Measurements from ENCODE around the gene SCIN.
"Not testable (repeated sequence)": the region's sequence is repeated elsewhere in the genome, so short reads cannot be mapped to it uniquely, and the experiment has no call there.

The SCIN gene

DNA sequence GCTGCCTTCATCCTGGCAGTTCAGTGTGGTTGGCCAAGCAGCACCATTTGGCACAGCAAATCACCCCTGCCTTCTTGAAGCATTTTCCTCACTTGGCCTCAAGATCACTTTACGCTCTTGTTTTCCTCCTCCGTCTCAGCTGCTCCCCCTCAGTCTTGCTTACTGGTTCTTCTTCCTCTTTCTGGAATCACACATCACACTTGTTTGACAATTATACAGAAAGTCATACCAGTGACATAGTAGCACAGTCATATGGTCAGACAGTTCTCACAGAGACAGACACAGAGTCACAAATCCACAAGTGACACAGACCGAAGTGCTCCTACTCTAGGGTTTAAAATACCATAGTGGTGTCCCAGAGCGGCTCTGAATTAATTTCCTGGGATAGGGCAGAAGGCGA lies 73.1 kb downstream of the SCIN start:
- in situ Hi-C loops (cut with MboI; ENCODE audit: low sequenced_read_pairs) = loop anchor here (25.0 kb wide), 1 partner anchor 619 kb away; no protein-coding TSS in a partner anchor

DNA sequence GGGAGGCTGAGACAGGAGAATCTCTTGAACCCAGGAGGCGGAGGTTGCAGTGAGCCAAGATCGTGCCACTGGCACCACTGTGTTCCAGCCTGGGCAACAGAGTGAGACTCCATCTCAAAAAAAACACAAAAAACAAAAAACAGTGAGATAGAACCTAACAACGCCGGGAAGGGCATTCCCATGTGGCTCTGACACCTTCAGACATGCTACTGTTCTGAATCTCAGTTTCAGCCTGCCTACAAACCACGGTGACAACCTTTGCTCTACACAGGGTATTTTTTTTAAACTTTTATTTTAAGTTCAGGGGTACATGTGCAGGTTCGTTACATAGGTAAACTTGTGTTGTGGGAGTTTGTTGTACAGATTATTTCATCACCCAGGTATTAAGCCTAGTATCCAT lies 74.7 kb downstream of the SCIN start:
- in situ Hi-C loops (cut with MboI; ENCODE audit: low sequenced_read_pairs) = loop anchor here (25.0 kb wide), 1 partner anchor 617 kb away; no protein-coding TSS in a partner anchor

DNA sequence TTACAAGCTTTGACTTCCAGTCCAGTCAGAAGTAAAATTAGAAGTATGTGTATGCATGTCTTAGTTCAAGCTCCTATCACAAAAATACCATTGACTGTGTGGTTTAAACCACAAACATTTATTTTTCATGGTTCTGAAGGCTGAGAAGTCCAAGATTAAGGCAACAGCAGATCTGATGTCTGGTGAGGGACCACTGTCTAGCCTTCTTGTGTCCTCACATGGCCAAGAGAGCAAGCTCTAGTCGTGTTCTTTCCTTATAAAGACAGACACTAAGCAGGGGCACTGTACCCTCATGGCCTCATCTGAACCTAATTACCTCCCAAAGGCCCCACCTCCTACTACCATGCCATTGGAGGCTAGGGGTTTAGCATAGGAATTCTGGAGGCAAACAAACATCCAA lies 75.6 kb downstream of the SCIN start:
- in situ Hi-C loops (cut with MboI; ENCODE audit: low sequenced_read_pairs) = loop anchor here (25.0 kb wide), 1 partner anchor 616 kb away; no protein-coding TSS in a partner anchor

DNA sequence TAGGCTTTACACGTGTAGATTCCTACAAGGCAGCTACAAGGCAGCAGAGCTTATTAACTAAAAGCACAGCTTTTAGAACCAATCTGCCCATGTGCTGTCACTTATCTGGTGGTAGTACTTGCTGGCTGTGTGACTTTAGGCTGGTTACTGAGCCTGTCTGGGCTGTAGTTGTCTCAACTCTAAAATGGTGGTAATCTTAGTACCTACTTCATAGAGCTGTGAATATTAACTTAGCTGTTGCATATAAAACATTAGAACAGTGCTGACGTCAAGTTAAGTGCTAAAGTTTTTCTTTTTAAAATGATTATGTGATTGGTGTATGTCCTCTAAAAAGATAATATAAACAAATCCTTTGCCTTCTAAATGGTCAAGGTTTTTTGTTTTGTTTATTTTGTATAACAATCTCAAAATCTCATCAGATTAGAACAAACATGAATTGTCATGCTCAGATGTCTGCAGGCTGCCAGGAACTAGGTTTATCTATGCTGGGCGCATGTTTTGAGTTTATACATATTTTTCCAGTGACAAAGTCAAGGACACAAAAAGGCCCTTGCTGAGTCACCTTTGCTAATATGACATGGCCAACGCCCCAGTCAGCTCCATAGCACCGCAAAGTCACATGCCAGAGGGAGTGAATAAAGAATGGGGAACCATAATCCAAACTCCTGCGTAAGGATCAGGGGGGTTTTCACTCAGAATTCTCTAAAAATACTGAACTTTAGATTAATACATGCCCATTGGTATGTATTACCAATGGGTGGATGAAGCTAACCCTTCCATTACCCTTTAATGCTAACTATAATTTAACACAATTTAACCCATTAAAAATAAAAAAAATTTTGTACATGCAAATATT lies 77.1 kb downstream of the SCIN start:
- in situ Hi-C loops (cut with MboI; ENCODE audit: low sequenced_read_pairs) = loop anchor here (25.0 kb wide), 1 partner anchor 615 kb away; no protein-coding TSS in a partner anchor

DNA sequence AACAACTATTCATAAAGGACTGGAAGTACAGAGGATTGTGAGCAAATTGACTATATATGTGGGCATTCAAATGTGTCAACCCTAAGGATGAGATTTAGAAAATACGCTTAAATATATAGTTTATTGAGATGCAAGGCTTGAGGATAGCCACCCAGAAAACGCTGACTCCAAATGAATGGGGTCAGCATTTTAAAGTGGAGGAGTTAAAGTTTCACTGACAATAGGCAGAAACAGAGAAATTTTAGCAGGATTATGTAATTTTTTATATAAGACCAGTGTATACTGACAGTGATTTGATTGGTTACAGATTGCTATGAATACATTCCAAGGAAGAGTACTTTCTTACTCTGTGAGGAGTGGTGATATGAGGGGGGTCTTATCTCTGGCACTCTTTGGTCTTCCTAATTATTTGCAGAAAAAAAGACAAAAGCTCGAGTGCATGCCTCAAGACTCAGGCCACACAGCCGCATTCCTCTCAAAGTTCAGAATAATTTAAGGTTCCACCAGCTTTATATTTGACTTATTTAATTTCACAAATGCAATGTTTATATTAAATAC lies 78.3 kb downstream of the SCIN start:
- in situ Hi-C loops (cut with MboI; ENCODE audit: low sequenced_read_pairs) = loop anchor here (25.0 kb wide), 1 partner anchor 614 kb away; no protein-coding TSS in a partner anchor

DNA sequence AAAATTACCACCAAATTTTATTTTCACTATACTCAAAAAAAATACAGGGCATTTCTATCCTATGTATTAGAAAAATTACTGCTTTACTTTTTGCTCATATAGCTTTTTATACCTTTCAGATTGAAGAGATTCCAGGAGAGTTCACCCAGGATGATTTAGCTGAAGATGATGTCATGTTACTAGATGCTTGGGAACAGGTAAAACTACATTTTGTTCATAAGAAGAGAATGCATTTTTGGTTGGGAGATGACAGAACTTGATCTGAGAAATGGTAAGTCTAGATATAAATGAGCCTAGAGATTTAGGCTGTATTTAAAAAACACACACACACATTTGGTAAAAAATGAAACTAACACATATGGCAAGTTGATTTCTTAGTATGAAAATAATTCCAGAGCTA lies 78.8 kb downstream of the SCIN start:
- in situ Hi-C loops (cut with MboI; ENCODE audit: low sequenced_read_pairs) = loop anchor here (25.0 kb wide), 1 partner anchor 613 kb away; no protein-coding TSS in a partner anchor

DNA sequence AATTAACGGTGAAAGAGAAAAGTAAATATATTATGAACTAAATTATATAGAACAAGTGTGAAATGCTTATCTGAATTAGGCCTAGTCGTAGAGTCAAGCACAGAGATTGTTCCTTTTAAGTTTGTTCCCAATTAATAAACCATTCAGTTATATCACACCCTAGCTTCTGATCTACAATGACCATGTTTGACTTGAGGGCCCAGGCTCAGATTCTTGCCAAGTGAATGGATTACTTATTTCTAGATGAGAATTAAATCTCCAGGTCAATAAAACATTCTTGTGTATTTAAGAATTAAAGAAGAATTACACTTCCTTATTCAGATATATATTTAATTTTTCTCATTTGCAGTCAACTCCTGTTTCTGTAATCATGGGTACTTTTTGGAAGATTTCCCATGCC lies 79.6 kb downstream of the SCIN start:
- in situ Hi-C loops (cut with MboI; ENCODE audit: low sequenced_read_pairs) = no loop called here

DNA sequence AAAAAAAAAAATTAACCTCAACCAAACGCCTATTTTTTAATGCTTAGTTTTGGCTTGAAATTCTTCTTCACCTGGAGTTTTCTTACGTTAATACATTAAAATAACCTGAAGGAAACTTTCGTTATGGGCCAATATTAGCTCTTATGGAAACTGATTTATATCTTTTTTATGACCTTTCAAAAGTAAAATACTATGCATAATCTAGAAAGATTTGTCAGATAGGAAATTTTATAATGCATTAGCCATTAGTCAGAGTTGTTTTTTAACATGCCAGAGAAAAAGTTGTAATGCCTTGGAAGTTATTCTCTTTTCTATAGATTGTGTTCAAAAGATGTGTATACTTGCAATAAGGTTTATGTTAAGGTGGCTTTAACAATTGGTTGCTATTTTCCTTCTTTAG lies 82.6 kb downstream of the SCIN start:
- in situ Hi-C loops (cut with MboI; ENCODE audit: low sequenced_read_pairs) = no loop called here

DNA sequence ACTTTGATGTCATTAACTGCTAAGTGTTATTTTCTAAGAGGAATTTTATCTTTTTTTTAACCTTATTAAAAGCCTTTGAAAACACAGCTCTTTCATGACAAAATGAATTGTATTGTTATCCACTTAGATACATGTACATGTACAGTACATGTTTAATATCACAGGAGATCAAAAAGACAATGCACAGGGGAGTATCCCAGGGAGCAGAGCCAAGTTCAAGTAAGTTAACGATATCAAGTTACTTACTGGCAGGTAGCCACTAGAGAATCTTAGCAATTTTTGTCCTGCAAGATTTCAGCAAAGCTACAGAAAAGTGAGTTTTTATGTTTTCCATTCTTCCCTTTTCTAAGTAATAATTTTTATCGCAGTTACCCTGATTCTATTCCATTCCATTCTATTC lies 83.0 kb downstream of the SCIN start:
- in situ Hi-C loops (cut with MboI; ENCODE audit: low sequenced_read_pairs) = no loop called here

DNA sequence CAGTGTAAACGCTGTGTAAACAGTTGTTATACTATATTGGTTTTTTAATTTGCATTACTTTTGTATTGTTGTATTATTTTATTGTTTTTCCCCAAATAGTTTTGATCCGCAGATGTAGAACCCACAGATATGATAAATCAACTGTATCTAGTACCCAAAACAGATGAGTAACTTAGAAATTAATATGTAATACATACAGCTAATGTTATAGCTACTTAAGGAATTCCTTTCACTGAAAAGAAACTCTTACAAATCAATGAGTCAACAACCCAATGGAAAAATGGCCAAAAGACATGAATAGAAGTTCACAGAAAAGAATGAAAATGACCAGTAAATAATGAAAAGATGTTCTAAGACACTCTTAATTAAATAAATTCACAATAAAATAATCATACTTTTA lies 84.6 kb downstream of the SCIN start:
- in situ Hi-C loops (cut with MboI; ENCODE audit: low sequenced_read_pairs) = no loop called here

DNA sequence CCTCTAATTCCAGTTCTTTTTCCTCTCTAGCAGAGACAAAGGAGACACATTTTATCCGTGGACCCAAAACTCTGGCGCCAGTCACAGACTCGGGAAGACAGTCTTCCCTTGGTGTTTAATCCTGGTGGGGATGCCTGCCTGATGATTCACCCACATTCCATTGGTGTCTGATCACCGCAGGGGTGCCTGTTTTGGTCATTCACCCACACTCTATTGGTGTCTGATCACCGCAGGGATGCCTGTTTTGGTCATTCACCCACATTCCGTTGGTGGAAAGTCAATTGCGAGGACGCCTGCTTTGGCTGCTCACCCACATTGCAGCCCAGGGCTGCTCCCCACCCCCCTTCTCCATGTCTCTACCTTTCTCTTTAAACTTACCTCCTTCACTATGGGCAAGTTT lies 89.9 kb downstream of the SCIN start:
- in situ Hi-C loops (cut with MboI; ENCODE audit: low sequenced_read_pairs) = not testable (repeated sequence)

DNA sequence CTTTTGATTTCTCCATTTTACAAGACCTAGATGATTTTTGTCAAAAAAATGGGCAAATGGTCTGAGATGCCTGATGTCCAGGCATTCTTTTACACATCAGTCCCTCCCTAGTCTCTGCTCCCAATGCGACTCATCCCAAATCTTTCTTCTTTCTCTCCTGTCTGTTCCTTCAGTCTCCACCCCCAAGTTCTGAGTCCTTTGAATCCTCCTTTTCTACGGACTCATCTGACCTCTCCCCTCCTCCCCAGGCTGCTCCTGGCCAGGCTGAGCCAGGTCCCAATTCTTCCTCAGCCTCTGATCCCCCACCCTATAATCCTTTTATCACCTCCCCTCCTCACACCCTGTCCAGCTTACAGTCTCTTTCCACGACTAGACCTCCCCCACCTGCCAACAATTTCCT lies 90.5 kb downstream of the SCIN start:
- in situ Hi-C loops (cut with MboI; ENCODE audit: low sequenced_read_pairs) = not testable (repeated sequence)

DNA sequence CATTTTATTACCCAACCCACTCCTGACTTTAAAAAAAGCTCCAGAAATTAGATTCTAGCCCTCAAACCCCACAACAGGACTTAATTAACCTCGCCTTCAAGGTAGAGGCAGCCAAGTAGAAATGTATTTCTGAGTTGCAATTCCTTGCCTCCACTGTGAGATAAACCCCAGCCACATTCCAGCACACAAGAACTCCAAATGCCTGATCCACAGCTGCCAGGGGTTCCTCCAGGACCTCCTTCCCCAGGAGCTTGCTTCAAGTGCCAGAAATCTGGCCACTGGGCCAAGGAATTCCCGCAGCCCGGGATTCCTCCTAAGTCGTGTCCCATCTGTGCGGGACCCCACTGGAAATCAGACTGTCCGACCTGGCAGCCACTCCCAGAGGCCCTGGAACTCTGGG lies 91.1 kb downstream of the SCIN start:
- in situ Hi-C loops (cut with MboI; ENCODE audit: low sequenced_read_pairs) = no loop called here

DNA sequence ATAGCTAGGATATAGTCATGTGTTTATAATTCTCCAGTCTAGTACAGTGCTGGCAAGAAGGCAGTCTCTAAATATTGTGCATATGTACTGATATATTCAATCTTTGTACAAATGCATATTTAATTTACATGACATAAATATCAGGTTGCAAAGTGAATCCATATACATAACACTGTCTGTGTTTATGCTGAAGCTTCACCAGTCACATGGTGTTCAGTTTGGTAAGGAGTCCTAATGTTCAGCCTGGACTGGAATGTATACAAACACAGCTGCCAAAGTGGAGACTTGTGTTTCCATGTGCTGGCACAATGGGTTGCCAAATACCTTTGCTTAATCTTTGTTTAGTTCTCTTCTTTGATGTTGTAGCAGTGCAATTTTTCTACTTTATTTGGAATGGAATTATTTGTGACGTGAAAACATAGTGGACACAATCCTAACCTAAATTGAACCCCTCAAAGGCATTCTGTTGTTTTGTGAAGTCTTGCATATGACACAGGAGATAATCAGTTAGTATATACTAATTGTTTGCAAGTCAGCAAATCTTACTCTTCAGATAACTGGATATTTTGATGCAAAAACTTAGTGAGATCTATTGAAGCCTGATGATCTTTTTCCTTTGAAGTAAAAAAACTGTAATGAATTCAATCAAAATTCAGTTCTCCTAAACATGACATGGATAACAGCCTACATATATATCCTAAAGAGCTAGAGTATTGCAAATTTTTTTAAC lies 99.6 kb downstream of the SCIN start:
- in situ Hi-C loops (cut with MboI; ENCODE audit: low sequenced_read_pairs) = no loop called here

DNA sequence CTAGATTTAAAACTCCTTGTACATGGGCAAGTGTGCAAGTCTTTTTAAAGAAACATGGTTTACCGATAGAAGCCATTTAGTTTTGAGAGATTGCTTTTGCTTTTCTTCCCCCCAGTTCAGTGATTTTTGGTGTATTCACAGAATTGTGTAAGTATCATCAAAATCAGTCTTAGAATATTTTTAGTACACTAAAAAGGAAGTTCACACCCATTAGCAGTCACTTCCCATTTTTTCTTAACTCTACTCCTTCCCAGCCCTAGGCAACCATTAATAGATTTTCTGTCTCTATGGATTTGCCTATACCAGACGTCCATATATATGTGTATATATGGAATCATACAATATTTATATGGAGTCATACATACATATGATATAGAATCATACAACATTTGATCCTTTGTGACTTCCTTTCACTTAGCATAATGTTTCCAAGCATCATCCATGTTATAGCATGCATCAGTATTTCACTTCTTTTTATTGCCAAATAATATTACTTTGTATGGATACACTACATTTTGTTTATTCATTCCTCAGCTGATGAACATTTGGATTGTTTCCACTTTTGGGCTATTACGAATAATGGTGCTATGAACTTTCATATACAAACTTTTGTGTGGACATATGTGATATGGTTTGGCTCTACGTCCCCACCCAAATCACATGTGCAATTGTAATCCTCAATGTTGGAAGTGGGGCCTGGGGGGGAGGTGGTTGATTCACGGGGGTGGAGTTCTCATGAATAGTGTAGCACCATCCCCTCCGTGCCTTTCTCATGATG lies 100.4 kb downstream of the SCIN start:
- in situ Hi-C loops (cut with MboI; ENCODE audit: low sequenced_read_pairs) = no loop called here

DNA sequence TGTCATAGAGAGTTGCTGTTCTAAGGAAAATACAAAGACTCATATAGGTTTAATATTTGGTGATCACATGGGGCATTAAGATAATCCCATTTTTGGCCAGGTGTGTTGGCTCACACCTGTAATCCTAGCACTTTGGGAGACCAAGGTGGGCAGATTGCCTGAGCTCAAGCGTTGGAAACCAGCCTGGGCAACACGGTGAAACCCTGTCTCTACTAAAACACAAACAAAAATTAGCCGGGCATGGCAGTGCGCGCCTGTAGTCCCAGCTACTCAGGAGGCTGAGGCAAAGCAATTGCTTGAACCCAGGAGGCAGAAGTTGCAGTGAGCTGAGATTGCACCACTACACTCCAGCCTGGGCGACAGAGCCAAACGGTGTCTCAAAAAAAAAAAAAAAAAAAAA lies 102.9 kb downstream of the SCIN start:
- in situ Hi-C loops (cut with MboI; ENCODE audit: low sequenced_read_pairs) = not testable (repeated sequence)

DNA sequence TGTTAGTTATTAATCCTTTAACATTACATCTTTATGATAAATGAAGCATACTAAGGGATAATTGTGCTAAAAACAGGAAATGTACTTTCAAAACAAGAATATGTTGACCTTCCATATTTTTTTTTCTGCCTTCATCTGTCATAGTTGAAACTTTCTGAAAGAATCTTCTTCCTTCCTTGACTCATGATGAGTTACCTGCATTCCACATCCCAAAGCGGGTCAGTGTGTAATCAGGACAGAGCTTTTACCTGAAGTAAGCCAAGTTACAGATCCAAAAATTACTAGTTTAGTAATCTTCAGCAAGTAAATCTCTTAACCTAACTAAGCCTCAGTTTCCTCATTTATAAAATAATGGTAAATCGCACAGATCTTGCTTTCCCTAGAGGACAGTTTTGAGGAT lies 103.5 kb downstream of the SCIN start:
- in situ Hi-C loops (cut with MboI; ENCODE audit: low sequenced_read_pairs) = no loop called here

DNA sequence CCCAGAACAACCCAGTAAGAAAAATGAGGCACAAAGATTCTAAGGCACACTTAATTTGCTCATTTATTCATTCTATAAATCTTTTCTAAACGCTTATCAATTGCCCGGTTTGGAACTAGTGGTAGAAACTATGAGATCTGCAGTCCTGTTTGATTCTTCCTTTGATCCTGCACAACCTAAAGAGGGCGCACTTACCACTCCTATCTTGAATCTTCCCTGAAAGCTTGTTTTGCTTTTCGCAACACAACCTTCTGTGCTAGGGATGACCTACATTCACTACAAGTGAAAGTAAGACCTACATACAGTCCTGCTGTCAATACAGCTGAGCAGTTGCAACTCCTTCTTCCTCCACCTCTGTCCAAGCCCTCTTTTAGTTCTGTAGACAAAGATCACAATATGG lies 104.3 kb downstream of the SCIN start:
- in situ Hi-C loops (cut with MboI; ENCODE audit: low sequenced_read_pairs) = no loop called here

DNA sequence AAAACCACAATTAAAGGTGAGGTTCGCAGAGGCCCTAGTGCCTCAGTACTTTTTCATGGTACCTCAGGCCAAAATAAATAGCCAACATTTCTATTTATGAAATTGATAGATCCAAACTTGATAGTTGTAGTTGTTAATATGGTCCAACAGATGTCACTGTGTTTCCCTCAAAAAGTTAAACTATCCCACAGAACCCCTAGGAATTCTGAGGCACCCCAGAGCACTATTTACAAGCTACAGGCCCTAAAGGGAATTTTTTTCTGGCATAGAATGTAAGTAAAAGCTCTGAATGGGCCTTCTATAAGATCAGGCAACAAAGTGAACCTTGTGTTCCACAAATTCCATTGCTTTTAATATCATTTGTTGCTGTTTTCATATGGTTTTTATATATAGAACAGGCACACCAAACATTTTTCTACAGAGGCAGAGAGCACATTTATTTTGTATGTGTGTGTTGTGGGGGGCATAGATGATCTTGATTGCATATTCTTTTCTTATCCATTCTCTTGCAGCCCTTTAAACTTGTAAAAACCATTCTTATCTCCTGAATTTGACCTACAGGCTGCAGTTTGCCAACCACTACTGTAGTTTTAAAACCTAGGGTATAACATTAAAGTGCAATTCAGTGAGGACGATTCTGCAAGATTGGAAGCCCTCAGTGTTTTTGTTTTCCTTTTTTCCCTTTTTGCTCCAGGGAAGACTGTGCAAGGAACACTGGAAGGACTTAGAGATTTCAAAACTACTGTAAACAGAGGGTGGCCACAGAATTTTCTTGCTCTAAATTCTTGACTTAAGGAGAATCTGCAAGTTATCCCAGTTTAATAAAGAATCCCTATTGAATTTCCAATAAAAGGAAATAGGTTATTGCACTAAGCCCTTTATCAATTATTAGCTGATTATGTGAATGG lies 113.4 kb downstream of the SCIN start:
- in situ Hi-C loops (cut with MboI; ENCODE audit: low sequenced_read_pairs) = no loop called here

DNA sequence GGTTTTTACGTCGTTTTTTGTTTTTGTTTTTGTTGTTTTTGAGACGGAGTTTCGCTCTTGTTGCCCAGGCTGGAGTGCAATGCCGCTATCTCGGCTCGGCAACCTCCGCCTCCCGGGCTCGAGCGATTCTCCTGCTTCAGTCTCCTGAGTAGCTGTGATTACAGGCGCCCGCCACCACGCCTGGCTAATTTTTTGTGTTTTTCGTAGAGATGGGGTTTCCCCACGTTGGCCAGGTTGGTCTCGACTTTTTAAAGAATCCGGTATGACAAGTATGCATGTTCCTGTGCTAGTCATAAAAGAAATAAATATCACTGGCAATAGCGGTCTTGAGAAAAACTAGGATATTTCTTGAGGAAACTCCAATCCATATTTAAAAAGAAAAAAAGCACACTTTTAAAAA lies 114.2 kb downstream of the SCIN start:
- in situ Hi-C loops (cut with MboI; ENCODE audit: low sequenced_read_pairs) = no loop called here

All from HL-60/S4 treated with retinoic acid at 250 ng/mL for 4 days and 3 days (cell line).